Adipocyte (in vitro differentiated cells): ENCODE data around the gene FAM221B.
A peak's percentile ranks its signal among the peaks of the same experiment; 100 is the strongest.

Source experiments
- DNase-seq: peaks from one replicate; pipeline ENCODE4 v3.0.0-alpha.2; 2015; ENCODE audit warnings: low read depth
- H3K27me3 ChIP-seq: replicated peaks from 2 replicates; pipeline ENCODE4 v1.7.0; 2013; ENCODE audit warnings: mild to moderate bottlenecking, low read length, moderate library complexity; ENCODE audit not compliant: control insufficient read depth, insufficient read depth
- H3K36me3 ChIP-seq: 2 replicates; pipeline ENCODE4 v1.7.0; 2013; ENCODE audit warnings: low read length, mild to moderate bottlenecking, moderate library complexity; ENCODE audit not compliant: control insufficient read depth, insufficient read depth, severe bottlenecking
- H3K4me1 ChIP-seq: 2 replicates; pipeline ENCODE4 v1.7.0; 2013; ENCODE audit warnings: mild to moderate bottlenecking, low read length, moderate library complexity; ENCODE audit not compliant: control insufficient read depth, insufficient read depth
- H3K4me3 ChIP-seq: 2 replicates; pipeline ENCODE4 v1.7.0; 2013; ENCODE audit warnings: mild to moderate bottlenecking, low read length, moderate library complexity
- H3K9ac ChIP-seq: 2 replicates; pipeline ENCODE4 v1.7.0; 2013; ENCODE audit warnings: mild to moderate bottlenecking, low read length, moderate library complexity
- H3K9me3 ChIP-seq: 2 replicates; pipeline ENCODE4 v1.7.0; 2013; ENCODE audit warnings: mild to moderate bottlenecking, low read length, moderate library complexity; ENCODE audit not compliant: control insufficient read depth

FAM221B gene

DNA sequence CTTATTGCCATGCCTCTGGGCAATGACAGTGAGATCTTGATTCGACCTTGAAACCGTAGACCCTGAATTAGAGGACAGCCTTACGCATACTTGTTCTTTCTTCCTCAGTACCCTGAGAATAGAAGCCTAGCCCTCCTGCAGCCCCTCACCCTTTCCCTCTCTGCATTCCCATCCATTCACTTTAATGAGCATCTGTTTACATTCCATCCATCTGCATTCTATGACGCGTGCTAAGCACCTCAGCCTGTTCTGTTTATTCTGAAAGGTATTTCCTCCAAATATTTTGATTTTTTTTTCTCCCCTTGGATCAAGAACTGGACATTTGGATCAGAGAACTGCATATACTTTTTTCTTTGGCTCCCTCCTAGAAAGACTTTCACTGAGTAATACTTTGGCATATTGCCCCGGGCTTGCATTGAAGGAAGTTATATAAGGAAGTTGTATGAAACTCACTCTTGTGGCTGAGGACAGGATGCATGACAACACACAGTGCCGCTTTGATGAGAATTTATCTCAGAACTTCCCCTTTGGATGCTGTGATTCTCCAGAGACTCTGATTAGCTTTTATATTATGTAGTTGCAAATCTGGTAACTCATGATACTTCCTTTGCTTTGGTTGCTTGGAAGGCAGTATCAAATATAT, 16.2 kb upstream of the FAM221B start:
- Histone ChIP-seq H3K4me1 (peaks cover 50% of the 10 kb centered on the region), H3K4me3 (no peak overlapping the region), H3K9me3 (no peaks in the 10 kb centered on the region), H3K27me3 (no peaks in the 10 kb centered on the region), H3K36me3 (peaks cover 2% of the 10 kb centered on the region), H3K9ac (peak overlapping the region; percentile 25)
- DNase-seq = peak; percentile 94

DNA sequence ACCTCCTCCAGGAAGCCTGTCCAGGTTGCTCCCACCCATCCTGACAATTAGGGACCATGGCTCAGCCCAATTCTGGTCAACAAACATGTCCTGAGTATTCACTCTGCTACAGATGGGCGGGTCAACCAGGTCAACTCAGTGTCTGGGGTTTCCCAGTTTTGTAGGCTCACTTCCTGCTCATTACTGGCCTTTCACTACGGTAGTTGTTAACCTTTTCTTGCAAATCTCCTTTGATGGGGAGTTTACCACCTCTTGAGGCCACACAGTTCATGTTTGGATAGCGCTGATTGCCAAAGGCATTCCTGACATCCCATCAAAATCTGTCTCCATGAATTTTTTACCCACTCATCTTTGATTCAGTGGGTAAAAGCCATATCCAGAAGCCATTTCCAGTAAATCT, 14.3 kb upstream of the FAM221B start:
- DNase-seq = no peak
- H3K4me1 ChIP-seq = peaks cover 44% of the 10 kb centered on the region
- H3K9ac ChIP-seq = no peak overlapping the region
- H3K27me3 ChIP-seq = no peaks in the 10 kb centered on the region
- no peaks in the 10 kb centered on the region for H3K9me3 ChIP-seq
- peaks cover 2% of the 10 kb centered on the region for H3K36me3 ChIP-seq
- no peak overlapping the region for H3K4me3 ChIP-seq

DNA sequence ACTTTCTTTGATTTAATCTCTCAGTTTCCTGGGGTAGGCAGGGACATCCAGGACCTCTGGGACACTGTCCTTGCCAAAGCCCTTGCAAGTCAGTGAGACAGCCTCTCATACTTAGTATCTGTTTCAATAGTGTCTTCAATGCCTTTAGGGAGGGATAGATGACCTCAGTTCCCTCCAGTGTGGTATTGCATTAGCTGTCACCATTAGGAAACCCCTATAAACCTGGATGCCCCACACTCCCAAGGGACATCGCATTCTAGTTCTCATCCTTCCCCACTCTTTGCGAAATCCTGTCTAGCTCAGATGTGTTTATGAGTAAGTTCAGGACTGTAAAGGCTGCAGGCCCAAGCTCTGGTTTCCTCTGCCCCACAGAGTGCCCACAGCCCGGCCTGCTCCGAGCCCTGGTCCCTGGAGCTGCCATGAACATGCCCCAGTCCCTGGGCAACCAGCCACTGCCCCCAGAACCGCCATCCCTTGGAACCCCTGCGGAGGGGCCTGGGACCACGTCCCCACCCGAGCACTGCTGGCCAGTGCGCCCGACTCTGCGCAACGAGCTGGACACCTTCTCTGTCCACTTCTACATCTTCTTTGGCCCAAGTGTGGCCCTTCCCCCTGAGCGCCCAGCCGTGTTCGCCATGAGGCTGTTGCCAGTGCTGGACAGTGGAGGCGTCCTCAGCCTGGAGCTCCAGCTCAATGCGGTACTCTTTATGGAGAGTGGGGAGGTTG, 13.7 kb upstream of the FAM221B start:
- no peak for DNase-seq

DNA sequence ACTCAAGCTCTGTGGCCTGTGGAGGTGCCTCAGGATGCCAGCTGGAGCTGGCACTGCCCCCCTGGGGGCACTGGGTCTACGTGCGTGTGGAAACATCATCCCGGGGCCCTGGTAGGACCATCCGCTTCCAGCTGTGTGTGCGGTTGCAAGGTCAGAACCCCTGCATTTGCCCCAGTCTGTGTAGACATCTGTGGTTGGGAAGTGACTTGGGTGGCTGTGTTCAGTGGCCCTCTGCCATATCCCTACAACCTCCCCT, 13.0 kb upstream of the FAM221B start:
- H3K9ac ChIP-seq = no peak overlapping the region
- DNase-seq = no peak
- H3K36me3 ChIP-seq = no peaks in the 10 kb centered on the region
- no peaks in the 10 kb centered on the region for H3K27me3 ChIP-seq
- no peaks in the 10 kb centered on the region for H3K9me3 ChIP-seq
- peaks cover 42% of the 10 kb centered on the region for H3K4me1 ChIP-seq
- no peak overlapping the region for H3K4me3 ChIP-seq

More for the DNA sequence above, 13.7 kb upstream of the FAM221B start:
- no peaks in the 10 kb centered on the region for H3K27me3 ChIP-seq
- H3K4me1 ChIP-seq = peaks cover 42% of the 10 kb centered on the region
- peaks cover 2% of the 10 kb centered on the region for H3K36me3 ChIP-seq
- no peak overlapping the region for H3K4me3 ChIP-seq
- no peak overlapping the region for H3K9ac ChIP-seq
- H3K9me3 ChIP-seq = no peaks in the 10 kb centered on the region

DNA sequence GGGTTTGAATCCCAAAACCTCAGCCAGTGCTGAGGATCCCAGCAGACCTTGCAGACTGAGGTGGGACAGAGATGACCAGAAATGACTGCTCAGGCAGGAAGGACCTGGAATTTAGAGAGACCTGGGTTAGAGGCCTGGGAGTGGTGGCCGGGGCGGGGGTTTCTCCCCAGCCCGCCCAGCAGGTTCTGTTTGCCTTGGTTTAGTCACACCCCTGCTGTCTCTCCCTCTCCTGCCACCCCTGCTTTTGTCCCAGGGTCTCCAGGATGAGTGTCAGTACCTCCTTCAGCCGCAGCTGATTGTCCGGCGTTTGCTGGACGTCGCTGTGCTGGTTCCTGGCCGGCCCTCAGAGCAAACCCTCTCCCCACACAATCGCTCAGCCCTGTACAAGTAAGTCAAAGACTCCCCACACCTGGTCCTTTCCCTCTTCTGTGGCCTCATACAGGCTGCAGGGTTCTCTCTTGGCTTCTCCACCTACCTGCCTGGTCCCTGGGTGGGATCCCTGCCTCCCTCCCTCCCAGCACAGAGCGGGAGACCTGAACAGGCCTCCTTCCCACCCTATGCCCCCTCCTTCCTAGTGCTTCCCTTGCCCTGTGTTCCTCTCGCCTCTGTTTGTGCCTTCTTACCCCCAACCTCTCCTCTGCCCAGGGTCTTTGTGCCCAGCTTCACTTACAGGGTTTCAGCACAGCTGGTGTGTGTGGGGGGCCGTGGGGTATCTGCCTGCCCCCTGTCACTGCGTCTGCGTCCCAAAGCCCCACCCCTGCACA, 12.5 kb upstream of the FAM221B start:
- DNase-seq = no peak
- no peak overlapping the region for H3K9ac ChIP-seq
- H3K27me3 ChIP-seq = no peaks in the 10 kb centered on the region
- no peaks in the 10 kb centered on the region for H3K36me3 ChIP-seq
- no peaks in the 10 kb centered on the region for H3K9me3 ChIP-seq
- peaks cover 46% of the 10 kb centered on the region for H3K4me1 ChIP-seq
- H3K4me3 ChIP-seq = no peak overlapping the region

DNA sequence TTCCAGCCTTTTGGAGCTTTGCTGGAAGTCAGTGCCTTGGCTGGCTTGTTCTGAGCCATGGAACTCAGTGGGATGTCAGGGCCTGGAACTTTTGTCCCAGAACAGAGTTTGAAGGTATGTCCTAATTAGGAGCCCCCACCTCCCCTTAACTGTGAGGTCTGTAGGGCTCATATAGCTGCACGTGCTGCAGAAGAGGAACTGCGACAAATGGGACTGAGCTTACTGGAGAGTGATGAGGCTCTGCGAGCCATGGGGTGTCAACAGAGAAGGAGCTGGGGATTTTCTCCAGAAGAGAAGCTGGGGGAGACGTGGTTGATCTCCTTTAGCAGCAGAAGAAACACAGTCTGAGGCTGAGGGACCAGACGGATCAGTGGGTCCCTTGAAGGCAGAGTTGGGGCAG, 11.4 kb upstream of the FAM221B start:
- DNase-seq = no peak
- Histone ChIP-seq H3K27me3 (no peaks in the 10 kb centered on the region), H3K9me3 (no peaks in the 10 kb centered on the region), H3K4me1 (peaks cover 44% of the 10 kb centered on the region), H3K9ac (no peak overlapping the region), H3K36me3 (no peaks in the 10 kb centered on the region), H3K4me3 (no peak overlapping the region)

DNA sequence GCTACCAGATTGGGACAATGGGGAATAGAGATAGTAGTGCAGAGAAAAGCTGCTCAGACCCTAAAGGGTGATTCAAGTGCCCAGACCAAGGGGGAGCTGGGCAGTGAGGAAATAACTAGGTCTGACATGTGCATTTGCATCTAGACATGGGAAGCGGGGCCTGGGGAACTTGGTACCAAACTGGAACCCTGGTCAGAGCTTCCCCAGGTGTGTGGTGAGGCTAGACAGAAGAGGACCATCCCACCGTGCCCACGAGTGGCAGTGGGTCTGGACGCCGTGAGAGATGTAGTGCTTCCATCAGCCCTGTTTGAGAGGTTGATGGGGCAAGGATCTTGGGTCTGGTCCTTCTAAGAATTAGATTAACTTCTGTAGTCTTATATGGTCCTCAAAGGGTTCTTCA, 8.1 kb upstream of the FAM221B start:
- Histone ChIP-seq H3K9me3 (no peaks in the 10 kb centered on the region), H3K4me1 (peaks cover 23% of the 10 kb centered on the region), H3K4me3 (no peak overlapping the region), H3K36me3 (no peaks in the 10 kb centered on the region), H3K27me3 (no peaks in the 10 kb centered on the region), H3K9ac (no peak overlapping the region)
- DNase-seq = no peak

DNA sequence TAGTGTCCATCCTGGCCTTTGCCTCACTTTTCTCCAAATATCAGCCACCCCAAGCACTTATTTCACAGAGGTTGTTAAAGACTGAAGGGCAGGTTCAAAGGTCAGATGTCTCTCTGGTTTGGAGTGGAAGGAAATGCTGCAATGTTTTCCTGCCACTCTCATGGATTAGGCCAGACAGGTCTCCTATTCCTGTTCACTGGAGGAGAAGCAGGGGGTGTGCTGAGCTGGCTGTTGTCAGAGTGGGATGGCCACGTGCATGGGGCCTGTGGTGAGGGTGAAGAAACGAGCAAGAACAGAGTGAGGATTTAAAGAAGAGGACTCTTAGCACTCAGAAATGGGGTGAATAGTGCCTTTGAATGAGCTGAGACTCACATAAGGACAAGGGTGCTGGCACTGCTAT, 7.2 kb upstream of the FAM221B start:
- Histone ChIP-seq H3K4me3 (no peak overlapping the region), H3K36me3 (no peaks in the 10 kb centered on the region), H3K4me1 (peaks cover 20% of the 10 kb centered on the region), H3K9ac (no peak overlapping the region), H3K9me3 (no peaks in the 10 kb centered on the region), H3K27me3 (no peaks in the 10 kb centered on the region)
- no peak for DNase-seq

DNA sequence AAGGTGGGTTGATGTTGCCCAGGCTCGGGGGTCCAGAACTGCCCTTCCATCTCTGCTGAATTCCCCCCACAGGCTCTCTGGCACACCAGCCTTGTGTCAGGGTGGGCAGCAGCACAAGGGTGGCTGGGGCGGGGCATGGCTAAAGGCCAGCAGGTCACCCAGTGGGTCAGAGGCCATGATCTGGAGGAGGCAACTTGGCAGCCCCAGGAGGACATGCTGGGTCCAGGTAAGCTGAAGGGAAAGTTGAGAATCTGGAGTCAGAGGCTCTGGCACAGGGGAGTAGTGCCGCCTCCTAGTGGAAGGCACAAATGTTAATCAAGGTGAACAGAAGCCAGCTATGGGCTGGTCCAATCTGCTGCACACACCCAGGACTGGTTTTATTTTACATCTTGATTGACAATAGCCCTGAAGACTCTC, 6.7 kb upstream of the FAM221B start:
- no peak overlapping the region for H3K4me3 ChIP-seq
- H3K4me1 ChIP-seq = peaks cover 24% of the 10 kb centered on the region
- H3K9ac ChIP-seq = no peak overlapping the region
- no peaks in the 10 kb centered on the region for H3K27me3 ChIP-seq
- no peak for DNase-seq
- H3K36me3 ChIP-seq = no peaks in the 10 kb centered on the region
- H3K9me3 ChIP-seq = no peaks in the 10 kb centered on the region

DNA sequence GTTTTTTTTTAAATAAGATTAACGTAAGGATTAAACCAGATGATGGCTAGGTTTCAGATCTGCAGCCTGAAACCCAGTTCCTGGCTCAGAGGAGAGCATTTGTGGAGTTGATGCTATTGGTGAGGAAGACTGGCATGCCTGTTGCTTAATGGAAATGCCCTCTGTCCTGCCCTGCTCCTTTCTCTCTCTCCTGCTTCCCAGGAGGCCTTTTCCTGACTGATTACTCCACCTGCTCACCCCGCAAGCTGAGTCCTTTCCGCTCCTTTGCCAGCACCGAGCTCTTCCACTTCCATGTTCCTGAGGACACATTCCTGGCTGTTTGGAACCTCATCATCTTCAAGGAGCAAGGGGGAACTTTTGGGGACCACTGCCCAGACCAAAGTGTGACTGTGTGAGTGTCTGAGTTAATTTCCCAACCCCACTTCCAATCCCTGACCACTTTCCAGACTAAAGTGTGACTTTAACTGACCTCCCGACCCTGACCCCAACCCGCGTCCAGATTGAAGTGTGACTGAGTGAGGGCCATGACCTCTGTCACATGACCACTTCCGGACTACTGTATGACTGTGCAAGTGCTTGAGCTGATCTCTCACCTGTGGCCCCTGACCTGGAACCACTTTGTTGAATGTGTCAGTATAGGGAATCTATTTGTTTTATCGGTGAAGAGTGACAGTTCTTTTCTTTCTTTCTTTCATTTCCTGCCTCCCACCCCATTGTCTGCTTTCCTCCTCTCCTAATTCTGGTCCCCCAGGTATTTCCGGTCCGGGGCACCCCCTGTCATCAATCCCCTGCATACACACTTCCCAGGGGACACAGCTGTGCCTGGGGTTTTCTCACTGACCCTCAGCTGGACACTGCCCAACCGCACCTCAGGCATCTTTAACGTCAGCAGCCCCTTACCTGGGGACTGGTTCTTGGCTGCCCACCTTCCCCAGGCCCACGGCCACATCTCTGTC, 6.0 kb upstream of the FAM221B start:
- H3K4me1 ChIP-seq = peaks cover 30% of the 10 kb centered on the region
- no peaks in the 10 kb centered on the region for H3K9me3 ChIP-seq
- DNase-seq = no peak
- H3K9ac ChIP-seq = no peak overlapping the region
- no peak overlapping the region for H3K4me3 ChIP-seq
- no peaks in the 10 kb centered on the region for H3K36me3 ChIP-seq
- H3K27me3 ChIP-seq = no peaks in the 10 kb centered on the region

DNA sequence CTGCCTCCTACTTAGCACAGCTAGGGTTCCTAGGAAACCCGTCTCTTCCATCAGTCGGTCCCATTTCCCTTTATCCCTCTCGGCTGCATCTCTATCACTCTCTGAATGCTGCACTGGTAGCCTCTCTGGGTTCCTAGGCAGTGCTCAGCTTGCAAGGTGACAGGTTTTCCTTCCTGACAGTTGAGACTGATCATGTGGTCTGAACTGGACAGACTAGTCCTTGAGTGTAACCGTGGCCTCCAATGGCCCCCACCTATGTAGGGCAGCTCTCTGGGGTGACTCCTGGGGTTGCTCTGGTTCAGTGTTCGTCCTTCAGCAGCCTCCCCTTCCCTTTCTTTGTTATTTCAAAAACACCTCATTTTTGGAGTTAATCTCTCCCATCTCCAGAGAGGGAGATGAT, 4.3 kb upstream of the FAM221B start:
- H3K4me1 ChIP-seq = peaks cover 39% of the 10 kb centered on the region

More for the DNA sequence above, 4.3 kb upstream of the FAM221B start:
- Histone ChIP-seq H3K27me3 (no peaks in the 10 kb centered on the region), H3K9me3 (no peaks in the 10 kb centered on the region), H3K9ac (no peak overlapping the region), H3K4me3 (no peak overlapping the region), H3K36me3 (no peaks in the 10 kb centered on the region)
- DNase-seq = no peak
